ENCODE results near the gene SLC12A3.

DNA sequence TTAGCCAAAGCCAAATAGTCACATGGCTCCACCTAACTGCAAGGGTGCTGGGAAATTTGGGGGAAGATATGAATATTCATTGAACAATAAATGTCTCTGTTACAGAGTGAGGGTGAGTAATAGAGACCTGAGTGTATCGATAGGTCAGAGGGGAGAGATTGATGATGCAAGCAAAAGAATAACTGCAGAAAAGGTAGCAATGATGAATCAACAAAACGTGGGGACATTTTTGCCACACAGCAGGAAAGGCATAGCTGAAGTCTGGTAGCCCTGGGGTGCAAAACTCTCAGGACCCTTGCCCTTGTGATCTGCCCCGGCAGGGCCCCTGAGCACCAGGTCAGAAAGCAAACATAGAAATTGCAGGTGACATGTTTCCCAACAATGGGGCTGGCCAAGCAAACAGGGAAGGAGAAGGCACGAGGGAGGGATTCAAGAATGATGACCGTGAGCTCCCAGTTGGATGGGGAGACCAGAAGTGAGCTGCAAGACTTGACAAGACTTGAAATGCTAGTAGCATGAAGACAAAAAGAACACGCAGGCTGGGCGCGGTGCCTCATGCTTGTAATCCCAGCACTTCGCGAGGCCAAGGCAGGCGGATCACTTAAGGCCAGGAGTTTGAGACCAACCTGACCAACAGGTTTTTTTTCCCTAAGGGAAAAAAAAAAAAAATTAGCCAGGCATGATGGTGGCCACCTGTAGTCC is 54.2 kb downstream of the SLC12A3 start:
- no peak for TF ChIP-seq EZH2 (IDR thresholded peaks at IDR 0.05)
- TF ChIP-seq, protein P1, sequence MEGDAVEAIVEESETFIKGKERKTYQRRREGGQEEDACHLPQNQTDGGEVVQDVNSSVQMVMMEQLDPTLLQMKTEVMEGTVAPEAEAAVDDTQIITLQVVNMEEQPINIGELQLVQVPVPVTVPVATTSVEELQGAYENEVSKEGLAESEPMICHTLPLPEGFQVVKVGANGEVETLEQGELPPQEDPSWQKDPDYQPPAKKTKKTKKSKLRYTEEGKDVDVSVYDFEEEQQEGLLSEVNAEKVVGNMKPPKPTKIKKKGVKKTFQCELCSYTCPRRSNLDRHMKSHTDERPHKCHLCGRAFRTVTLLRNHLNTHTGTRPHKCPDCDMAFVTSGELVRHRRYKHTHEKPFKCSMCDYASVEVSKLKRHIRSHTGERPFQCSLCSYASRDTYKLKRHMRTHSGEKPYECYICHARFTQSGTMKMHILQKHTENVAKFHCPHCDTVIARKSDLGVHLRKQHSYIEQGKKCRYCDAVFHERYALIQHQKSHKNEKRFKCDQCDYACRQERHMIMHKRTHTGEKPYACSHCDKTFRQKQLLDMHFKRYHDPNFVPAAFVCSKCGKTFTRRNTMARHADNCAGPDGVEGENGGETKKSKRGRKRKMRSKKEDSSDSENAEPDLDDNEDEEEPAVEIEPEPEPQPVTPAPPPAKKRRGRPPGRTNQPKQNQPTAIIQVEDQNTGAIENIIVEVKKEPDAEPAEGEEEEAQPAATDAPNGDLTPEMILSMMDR (IDR thresholded peaks at IDR 0.05): no peak
